WTC11 (cell line): ENCODE data around the gene NUDT3. TPM values are rescaled to one million over a fixed set of nuclear protein-coding genes. Genes with fewer than 3 reads are reported as not detected.

ENCODE experiments used
- ATAC-seq: fragments of 200-7000 bp; cut with Tn5 transposase; 2 replicates; pipeline ENCODE4 v1.10.0; 2021; ENCODE audit warnings: mild to moderate bottlenecking, moderate library complexity
- CTCF ChIA-PET: fragments of 300-600 bp; sonication (Branson Sonifier 250); formaldehyde crosslinking; loops from one replicate; lab custom pipeline; 2021; ENCODE audit warnings: antibody characterized with exemption; lab: Charles Lee
- POLR2A ChIA-PET: fragments of 350-600 bp; sonication (Branson Sonifier 250); formaldehyde crosslinking; loops from one replicate; lab custom pipeline; 2021; ENCODE audit warnings: antibody characterized with exemption; lab: Charles Lee
- DNase-seq: peaks from one replicate; pipeline ENCODE4 v3.0.0; 2021; ENCODE audit warnings: low spot score
- H3K27ac Mint-ChIP-seq: 2 replicates; pipeline ENCODE4 v1.8.0; 2021; ENCODE audit warnings: mixed read lengths
- H3K27me3 Mint-ChIP-seq: 2 replicates; pipeline ENCODE4 v1.8.0; 2021; ENCODE audit warnings: low read depth, mild to moderate bottlenecking, moderate library complexity, mixed read lengths
- H3K36me3 Mint-ChIP-seq: 2 replicates; pipeline ENCODE4 v1.8.0; 2021; ENCODE audit warnings: mixed read lengths
- H3K4me1 Mint-ChIP-seq: 2 replicates; pipeline ENCODE4 v1.8.0; 2022; ENCODE audit warnings: mixed read lengths
- H3K4me3 Mint-ChIP-seq: 2 replicates; pipeline ENCODE4 v1.8.0; 2021; ENCODE audit warnings: mild to moderate bottlenecking, moderate library complexity, mixed read lengths
- H3K9me3 Mint-ChIP-seq: 2 replicates; pipeline ENCODE4 v1.8.0; 2021; ENCODE audit warnings: mixed read lengths
- E2F4 ChIP-seq: sonication (generic); formaldehyde crosslinking; IDR thresholded peaks from 2 replicates; pipeline ENCODE4 v1.8.1; 2022; ENCODE audit warnings: low read depth, mild to moderate bottlenecking, moderate library complexity, missing genetic modification reagents, borderline replicate concordance
- FOXJ3 ChIP-seq: sonication (generic); formaldehyde crosslinking; IDR thresholded peaks from 2 replicates; pipeline ENCODE4 v1.9.0; 2021; ENCODE audit warnings: missing genetic modification reagents, mild to moderate bottlenecking, borderline replicate concordance
- FOXK1 ChIP-seq: sonication (generic); formaldehyde crosslinking; IDR thresholded peaks from 2 replicates; pipeline ENCODE4 v1.8.0; 2022; ENCODE audit warnings: mild to moderate bottlenecking, moderate library complexity, missing genetic modification reagents
- FOXP1 ChIP-seq: sonication (generic); formaldehyde crosslinking; IDR thresholded peaks from 2 replicates; pipeline ENCODE4 v1.8.0; 2022; ENCODE audit warnings: missing genetic modification reagents, mild to moderate bottlenecking, moderate library complexity, borderline replicate concordance
- GABPB1 ChIP-seq: sonication (generic); formaldehyde crosslinking; IDR thresholded peaks from 2 replicates; pipeline ENCODE4 v1.8.1; 2023; ENCODE audit warnings: mild to moderate bottlenecking, missing genetic modification reagents
- NR2C2 ChIP-seq: sonication (generic); formaldehyde crosslinking; IDR thresholded peaks from 2 replicates; pipeline ENCODE4 v1.8.0; 2022; ENCODE audit warnings: mild to moderate bottlenecking, missing genetic modification reagents
- PREB ChIP-seq: sonication (generic); formaldehyde crosslinking; IDR thresholded peaks from 2 replicates; pipeline ENCODE4 v1.8.1; 2022; ENCODE audit warnings: mild to moderate bottlenecking, missing genetic modification reagents, moderate library complexity, borderline replicate concordance
- RELA ChIP-seq: sonication (generic); formaldehyde crosslinking; IDR thresholded peaks from 2 replicates; pipeline ENCODE4 v1.8.1; 2022; ENCODE audit warnings: missing genetic modification reagents, mild to moderate bottlenecking, borderline replicate concordance
- ZNF138 ChIP-seq: sonication (generic); formaldehyde crosslinking; conservative IDR thresholded peaks from 2 replicates; pipeline ENCODE4 v1.8.1; 2022; ENCODE audit warnings: mild to moderate bottlenecking, moderate library complexity, missing genetic modification reagents
- ZNF423 ChIP-seq: fragments of 250-450 bp; sonication (Bioruptor Pico); IDR thresholded peaks from 2 replicates; pipeline ENCODE4 v2.1.2; 2022; ENCODE audit warnings: mild to moderate bottlenecking, moderate library complexity
- ZNF532 ChIP-seq: fragments of 250-450 bp; sonication (Bioruptor Pico); IDR thresholded peaks from 2 replicates; pipeline ENCODE4 v1.9.0; 2021; ENCODE audit warnings: mild to moderate bottlenecking, borderline replicate concordance
- ZNF671 ChIP-seq: fragments of 250-450 bp; sonication (Bioruptor Pico); IDR thresholded peaks from 2 replicates; pipeline ENCODE4 v1.8.0; 2021; ENCODE audit warnings: mild to moderate bottlenecking
- total RNA-seq: library from RNA; stranded (reverse); gene quantifications from 3 replicates; pipeline ENCODE4 v1.2.3, GENCODE V29; 2021
- TF ChIP-seq, protein P1 (sequence below): sonication (generic); formaldehyde crosslinking; IDR thresholded peaks from 2 replicates; pipeline ENCODE4 v1.8.0; 2022; ENCODE audit warnings: mild to moderate bottlenecking, missing genetic modification reagents
- TF ChIP-seq, protein P2 (sequence below): sonication (generic); formaldehyde crosslinking; IDR thresholded peaks from 2 replicates; pipeline ENCODE4 v1.8.1; 2023; ENCODE audit warnings: mild to moderate bottlenecking, missing genetic modification reagents
- TF ChIP-seq, protein P3 (sequence below): sonication (generic); formaldehyde crosslinking; IDR thresholded peaks from 2 replicates; pipeline ENCODE4 v1.8.1; 2023; ENCODE audit warnings: mild to moderate bottlenecking, missing genetic modification reagents
- TF ChIP-seq, protein P4 (sequence below): sonication (generic); formaldehyde crosslinking; IDR thresholded peaks from 2 replicates; pipeline ENCODE4 v1.8.1; 2022; ENCODE audit warnings: mild to moderate bottlenecking, moderate library complexity, missing genetic modification reagents
- TF ChIP-seq, protein P5 (sequence below): sonication (generic); formaldehyde crosslinking; IDR thresholded peaks from 2 replicates; pipeline ENCODE4 v1.8.0; 2022; ENCODE audit warnings: mild to moderate bottlenecking, missing genetic modification reagents

NUDT3 gene
- total RNA-seq, 1 experiment from 2014 or later = 30.0 TPM

DNA sequence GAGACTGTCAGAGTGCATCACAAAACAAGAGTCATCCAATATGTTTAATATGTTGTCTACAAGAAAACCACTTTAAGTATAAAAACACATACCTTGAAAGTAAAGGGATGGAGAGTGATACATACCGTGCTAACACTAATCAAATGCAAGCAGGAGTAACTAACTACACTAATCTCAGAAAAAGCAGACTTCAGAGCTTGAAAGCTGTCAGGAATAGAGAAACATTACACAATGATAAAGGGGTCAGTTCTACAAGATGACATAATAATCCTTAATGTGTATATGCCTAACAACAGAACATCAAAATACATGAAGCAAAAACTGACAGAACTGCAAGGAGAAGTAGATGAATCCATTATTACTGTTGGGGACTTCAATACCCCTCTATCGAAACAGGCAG, 84.0 kb downstream of the NUDT3 start:
- H3K36me3 Mint-ChIP-seq = no peaks in the 10 kb centered on the region
- no peaks in the 10 kb centered on the region for H3K27me3 Mint-ChIP-seq
- H3K4me1 Mint-ChIP-seq = peaks cover 7% of the 10 kb centered on the region; the same call in 1 of the 2 replicates
- H3K9me3 Mint-ChIP-seq = no peaks in the 10 kb centered on the region
- no peak overlapping the region for H3K4me3 Mint-ChIP-seq
- H3K27ac Mint-ChIP-seq = no peak overlapping the region
- CTCF ChIA-PET = interaction anchor here (0.6 kb wide), 1 partner anchor 139 kb away, joined by 3 read pairs; no protein-coding TSS in a partner anchor
- TF ChIP-seq GABPB1 (CRISPR knock-in tag) (no peak), NR2C2 (CRISPR knock-in tag) (no peak)
- POLR2A ChIA-PET = interaction anchor here (0.6 to 1.0 kb wide), 3 partner anchors 8 to 139 kb away, joined by 3 to 7 read pairs (median 5); no protein-coding TSS in a partner anchor
- DNase-seq (no peak), ATAC-seq (no peak)

DNA sequence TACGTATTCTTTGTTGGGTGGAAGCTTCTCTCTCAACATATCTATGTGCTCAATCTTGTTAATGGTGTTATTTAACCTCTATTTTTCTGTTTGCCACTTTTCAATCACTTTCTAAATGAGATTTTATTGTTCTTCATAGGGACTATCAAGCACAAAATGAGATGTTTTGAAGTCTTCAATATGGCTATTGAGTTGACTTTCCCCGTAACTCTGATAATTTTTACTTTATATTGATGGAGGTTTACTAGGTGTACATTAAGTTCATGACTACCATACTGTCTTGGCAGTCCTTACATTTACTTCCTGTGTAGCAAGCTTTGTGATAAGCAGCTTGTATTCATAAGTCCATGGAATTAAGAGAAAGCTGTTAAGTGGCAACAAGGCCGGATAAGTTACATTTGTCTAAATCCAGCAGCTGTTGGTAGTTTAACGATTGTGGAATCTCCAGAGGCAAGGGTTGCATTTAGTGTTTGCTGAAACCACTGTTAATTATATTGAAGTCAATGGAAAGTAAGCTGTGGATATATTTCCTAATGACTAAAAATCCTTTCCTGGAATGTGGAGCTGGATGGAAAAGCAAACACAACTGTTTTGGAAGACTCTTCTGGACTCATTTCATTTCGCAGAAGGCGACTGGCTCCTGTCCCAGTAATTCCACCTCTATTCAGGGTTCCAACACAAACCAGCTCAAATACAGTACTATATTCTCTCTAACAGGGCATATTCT, 86.3 kb downstream of the NUDT3 start:
- Mint-ChIP-seq H3K4me1 (peaks cover 10% of the 10 kb centered on the region), H3K36me3 (no peaks in the 10 kb centered on the region), H3K27me3 (no peaks in the 10 kb centered on the region), H3K27ac (no peak overlapping the region), H3K9me3 (no peaks in the 10 kb centered on the region), H3K4me3 (no peak overlapping the region)
- DNase-seq = no peak
- ATAC-seq = no peak
- TF ChIP-seq, protein P1, sequence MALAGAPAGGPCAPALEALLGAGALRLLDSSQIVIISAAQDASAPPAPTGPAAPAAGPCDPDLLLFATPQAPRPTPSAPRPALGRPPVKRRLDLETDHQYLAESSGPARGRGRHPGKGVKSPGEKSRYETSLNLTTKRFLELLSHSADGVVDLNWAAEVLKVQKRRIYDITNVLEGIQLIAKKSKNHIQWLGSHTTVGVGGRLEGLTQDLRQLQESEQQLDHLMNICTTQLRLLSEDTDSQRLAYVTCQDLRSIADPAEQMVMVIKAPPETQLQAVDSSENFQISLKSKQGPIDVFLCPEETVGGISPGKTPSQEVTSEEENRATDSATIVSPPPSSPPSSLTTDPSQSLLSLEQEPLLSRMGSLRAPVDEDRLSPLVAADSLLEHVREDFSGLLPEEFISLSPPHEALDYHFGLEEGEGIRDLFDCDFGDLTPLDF = no peak
- TF ChIP-seq ZNF138 (no peak), ZNF532 (CRISPR knock-in tag) (no peak), ZNF671 (no peak), E2F4 (CRISPR knock-in tag) (no peak), FOXP1 (CRISPR knock-in tag) (no peak), ZNF423 (no peak), RELA (CRISPR knock-in tag) (no peak), PREB (CRISPR knock-in tag) (no peak), FOXK1 (CRISPR knock-in tag) (no peak), FOXJ3 (CRISPR knock-in tag) (no peak)
- TF ChIP-seq, protein P2, sequence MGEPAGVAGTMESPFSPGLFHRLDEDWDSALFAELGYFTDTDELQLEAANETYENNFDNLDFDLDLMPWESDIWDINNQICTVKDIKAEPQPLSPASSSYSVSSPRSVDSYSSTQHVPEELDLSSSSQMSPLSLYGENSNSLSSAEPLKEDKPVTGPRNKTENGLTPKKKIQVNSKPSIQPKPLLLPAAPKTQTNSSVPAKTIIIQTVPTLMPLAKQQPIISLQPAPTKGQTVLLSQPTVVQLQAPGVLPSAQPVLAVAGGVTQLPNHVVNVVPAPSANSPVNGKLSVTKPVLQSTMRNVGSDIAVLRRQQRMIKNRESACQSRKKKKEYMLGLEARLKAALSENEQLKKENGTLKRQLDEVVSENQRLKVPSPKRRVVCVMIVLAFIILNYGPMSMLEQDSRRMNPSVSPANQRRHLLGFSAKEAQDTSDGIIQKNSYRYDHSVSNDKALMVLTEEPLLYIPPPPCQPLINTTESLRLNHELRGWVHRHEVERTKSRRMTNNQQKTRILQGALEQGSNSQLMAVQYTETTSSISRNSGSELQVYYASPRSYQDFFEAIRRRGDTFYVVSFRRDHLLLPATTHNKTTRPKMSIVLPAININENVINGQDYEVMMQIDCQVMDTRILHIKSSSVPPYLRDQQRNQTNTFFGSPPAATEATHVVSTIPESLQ (CRISPR knock-in tag) = no peak
- TF ChIP-seq, protein P3, sequence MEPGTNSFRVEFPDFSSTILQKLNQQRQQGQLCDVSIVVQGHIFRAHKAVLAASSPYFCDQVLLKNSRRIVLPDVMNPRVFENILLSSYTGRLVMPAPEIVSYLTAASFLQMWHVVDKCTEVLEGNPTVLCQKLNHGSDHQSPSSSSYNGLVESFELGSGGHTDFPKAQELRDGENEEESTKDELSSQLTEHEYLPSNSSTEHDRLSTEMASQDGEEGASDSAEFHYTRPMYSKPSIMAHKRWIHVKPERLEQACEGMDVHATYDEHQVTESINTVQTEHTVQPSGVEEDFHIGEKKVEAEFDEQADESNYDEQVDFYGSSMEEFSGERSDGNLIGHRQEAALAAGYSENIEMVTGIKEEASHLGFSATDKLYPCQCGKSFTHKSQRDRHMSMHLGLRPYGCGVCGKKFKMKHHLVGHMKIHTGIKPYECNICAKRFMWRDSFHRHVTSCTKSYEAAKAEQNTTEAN (CRISPR knock-in tag) = no peak
- TF ChIP-seq, protein P4, sequence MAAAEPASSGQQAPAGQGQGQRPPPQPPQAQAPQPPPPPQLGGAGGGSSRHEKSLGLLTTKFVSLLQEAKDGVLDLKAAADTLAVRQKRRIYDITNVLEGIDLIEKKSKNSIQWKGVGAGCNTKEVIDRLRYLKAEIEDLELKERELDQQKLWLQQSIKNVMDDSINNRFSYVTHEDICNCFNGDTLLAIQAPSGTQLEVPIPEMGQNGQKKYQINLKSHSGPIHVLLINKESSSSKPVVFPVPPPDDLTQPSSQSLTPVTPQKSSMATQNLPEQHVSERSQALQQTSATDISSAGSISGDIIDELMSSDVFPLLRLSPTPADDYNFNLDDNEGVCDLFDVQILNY (CRISPR knock-in tag) = no peak
- TF ChIP-seq, protein P5, sequence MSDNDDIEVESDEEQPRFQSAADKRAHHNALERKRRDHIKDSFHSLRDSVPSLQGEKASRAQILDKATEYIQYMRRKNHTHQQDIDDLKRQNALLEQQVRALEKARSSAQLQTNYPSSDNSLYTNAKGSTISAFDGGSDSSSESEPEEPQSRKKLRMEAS (CRISPR knock-in tag) = no peak
- ChIA-PET CTCF (interaction anchor here (1.0 to 1.1 kb wide), 2 partner anchors 143 to 156 kb away, joined by 3 to 5 read pairs; no protein-coding TSS in a partner anchor), POLR2A (no interaction called here)
